Measurements from ENCODE around the gene TAF8. TPM values are rescaled to one million over a fixed set of nuclear protein-coding genes. Genes with fewer than 3 reads are reported as not detected.
"Not testable (repeated sequence)": the region's sequence is repeated elsewhere in the genome, so short reads cannot be mapped to it uniquely, and the experiment has no call there.

Gene TAF8
- total and polyA plus RNA-seq, 10 of the 15 experiments (the other 5 are each of a cell fraction or from before 2014, with no cell fraction given) = 11.7 to 30.9 (median 19.9) TPM

- Histone ChIP-seq H3K9me3 (replicated peaks; ENCODE audit: control insufficient read depth, insufficient read depth, low read length) (no peaks in the 10 kb centered on the region), H3K4me1 (ENCODE audit: control insufficient read depth, insufficient read depth, low read length) (no peaks in the 10 kb centered on the region), H3K4me3 (no peak overlapping the region), H3K4me2 (ENCODE audit: control insufficient read depth, insufficient read depth) (no peak overlapping the region), H3K79me2 (ENCODE audit: control insufficient read depth, insufficient read depth, low read length) (no peaks in the 10 kb centered on the region), H3K27ac (ENCODE audit: control insufficient read depth, insufficient read depth) (no peak overlapping the region), H3K36me3 (ENCODE audit: control insufficient read depth in 2 of 2, insufficient read depth in 2 of 2, low read length in 1 of 2) (no peaks in the 10 kb centered on the region), H4K20me1 (ENCODE audit: control insufficient read depth, insufficient read depth) (no peaks in the 10 kb centered on the region), H3K27me3 (replicated peaks in 1 of 2; ENCODE audit: control insufficient read depth in 2 of 2, insufficient read depth in 2 of 2, low read length in 1 of 2) (no peaks in the 10 kb centered on the region), H2AFZ (ENCODE audit: control insufficient read depth, low read depth, low read length) (no peak overlapping the region), H3K9ac (ENCODE audit: control insufficient read depth, insufficient read depth, low read length) (no peak overlapping the region)
- SMC1A ChIA-PET (ENCODE audit: uncharacterized antibody, unreplicated experiment) = no interaction called here
- TF ChIP-seq E2F4 (IDR thresholded peaks at IDR 0.05; ENCODE audit: low read depth, low read length) (no peak), MYB (IDR thresholded peaks at IDR 0.05; ENCODE audit: borderline replicate concordance, low read depth, low read length) (no peak), PBX3 (IDR thresholded peaks at IDR 0.05; ENCODE audit: insufficient replicate concordance, low read depth, low read length) (no peak), IRF4 (IDR thresholded peaks at IDR 0.05; ENCODE audit: low read depth, low read length) (no peak), RB1 (IDR thresholded peaks at IDR 0.05; ENCODE audit: borderline replicate concordance) (no peak), CEBPB (IDR thresholded peaks at IDR 0.05; ENCODE audit: borderline replicate concordance in 1 of 2, low read depth in 2 of 2, low read length in 2 of 2) (no peak), NBN (IDR thresholded peaks at IDR 0.05) (no peak), ZBTB4 (CRISPR knock-in tag; IDR thresholded peaks at IDR 0.05) (no peak), KAT2A (conservative IDR thresholded peaks at IDR 0.05; ENCODE audit: control insufficient read depth, low read depth, low read length) (no peak)
- CTCF ChIA-PET = interaction anchor here (1.0 kb wide), 1 partner anchor 43 kb away, joined by 3 read pairs; no protein-coding TSS in a partner anchor
- DNase-seq (ENCODE audit: low read depth, low spot score) (no peak), FAIRE-seq (no peak), ATAC-seq (no peak)
- RAD21 ChIA-PET (ENCODE audit: unreplicated experiment) = no interaction called here
- no TSS peak for BruUV-seq (replicated peaks)
- intact Hi-C loops (cut with micrococcal nuclease; ENCODE audit: unreplicated experiment) = no loop called here
- in situ Hi-C loops (cut with MboI) = no loop called here
- WGBS (ENCODE audit: insufficient coverage, insufficient replicate concordance, low lambda C conversion rate, missing lambda C conversion rate) = 91% methylated on average over 6 of the region's 6 CpGs
- POLR2A ChIA-PET = interaction anchor here (0.6 to 0.7 kb wide), 2 partner anchors 10 to 36 kb away, joined by 3 to 5 read pairs; no protein-coding TSS in a partner anchor
Observed at GRCh38 chr6:42001506-42001905, 48.8 kb upstream of the TAF8 start.

GRCh38 chr6:42003658-42004057 lies 46.7 kb upstream of the TAF8 start:
- in situ Hi-C loops (cut with MboI); ATAC-seq; H3K27ac ChIP-seq (ENCODE audit: control insufficient read depth, insufficient read depth); H2AFZ ChIP-seq (ENCODE audit: control insufficient read depth, low read depth, low read length); H4K20me1 ChIP-seq (ENCODE audit: control insufficient read depth, insufficient read depth); H3K4me1 ChIP-seq (ENCODE audit: control insufficient read depth, insufficient read depth, low read length); RAD21 ChIA-PET (ENCODE audit: unreplicated experiment); H3K4me3 ChIP-seq; intact Hi-C loops (cut with micrococcal nuclease; ENCODE audit: unreplicated experiment); H3K9me3 ChIP-seq (replicated peaks; ENCODE audit: control insufficient read depth, insufficient read depth, low read length); FAIRE-seq; H3K79me2 ChIP-seq (ENCODE audit: control insufficient read depth, insufficient read depth, low read length); CTCF ChIA-PET; DNase-seq (ENCODE audit: low read depth, low spot score); H3K4me2 ChIP-seq (ENCODE audit: control insufficient read depth, insufficient read depth); H3K27me3 ChIP-seq (replicated peaks in 1 of 2; ENCODE audit: control insufficient read depth in 2 of 2, insufficient read depth in 2 of 2, low read length in 1 of 2); BruUV-seq (replicated peaks); H3K36me3 ChIP-seq (ENCODE audit: control insufficient read depth in 2 of 2, insufficient read depth in 2 of 2, low read length in 1 of 2); H3K9ac ChIP-seq (ENCODE audit: control insufficient read depth, insufficient read depth, low read length): not testable (repeated sequence)
- POLR2A ChIA-PET = interaction anchor here (0.6 kb wide), 1 partner anchor 1633 kb away, joined by 4 read pairs; no protein-coding TSS in a partner anchor
- SMC1A ChIA-PET (ENCODE audit: uncharacterized antibody, unreplicated experiment) = interaction anchor here (0.6 kb wide), 1 partner anchor 30 kb away, joined by 3 read pairs; no protein-coding TSS in a partner anchor
- WGBS (ENCODE audit: insufficient coverage, insufficient replicate concordance, low lambda C conversion rate, missing lambda C conversion rate) = 13% methylated on average over 1 of the region's 1 CpG

Measured in GM12878 (cell line).